Measurements from ENCODE around the gene NNT.

DNA sequence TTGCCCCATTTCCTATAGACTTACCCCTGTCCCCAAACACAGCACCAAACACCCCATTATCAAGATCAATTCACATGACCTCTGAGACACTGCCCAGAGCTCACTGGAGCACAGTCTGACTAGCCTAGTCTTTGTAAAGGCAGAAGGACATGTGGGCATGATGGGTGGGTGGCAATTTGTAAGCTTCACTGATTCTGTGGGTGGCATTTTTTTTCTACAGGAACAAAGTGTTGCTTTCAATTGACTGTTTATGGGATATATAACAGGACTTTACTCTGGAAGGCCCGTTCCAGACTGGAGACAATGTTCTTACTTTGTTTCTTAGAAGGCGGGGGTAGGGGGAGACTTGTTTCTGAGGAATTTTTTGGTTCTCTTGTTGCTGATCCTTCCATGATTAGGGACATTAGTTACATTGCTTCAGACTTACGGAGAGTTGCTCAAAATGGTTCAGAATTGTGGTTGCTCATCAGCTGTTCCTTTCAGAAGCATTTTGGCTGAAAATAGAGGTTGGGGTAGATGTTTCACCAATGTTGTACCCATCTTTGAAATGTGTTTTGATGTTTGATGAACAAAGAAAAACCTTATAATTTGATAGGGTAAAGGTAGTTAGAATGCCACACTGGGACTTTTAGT lies 20.2 kb downstream of the NNT start:
- TF ChIP-seq CTCF (IDR thresholded peaks at IDR 0.05; ENCODE audit: control extremely low read depth in 1 of 3, insufficient read depth in 1 of 3, low read depth in 1 of 3, low read length in 3 of 3): no peak
- TF ChIP-seq EZH2 (IDR thresholded peaks at IDR 0.05; ENCODE audit: low read depth, low read length, severe bottlenecking): no peak
- TF ChIP-seq CBX5 (IDR thresholded peaks at IDR 0.05; ENCODE audit: low read depth, low read length): no peak
